HG03457 (cell line): Measurements from ENCODE around the gene BCL2.
A peak's percentile ranks its signal among the peaks of the same experiment; 100 is the strongest.
"Not testable (repeated sequence)": the region's sequence is repeated elsewhere in the genome, so short reads cannot be mapped to it uniquely, and the experiment has no call there.

Source experiments
- ATAC-seq: cut with Tn5 transposase; IDR thresholded peaks from one replicate; pipeline ENCODE4 v1.9.1; 2021; ENCODE audit warnings: moderate number of reproducible peaks; ENCODE audit not compliant: unreplicated experiment

BCL2 gene

GRCh38 chr18:63319383-63320122, at the start of gene BCL2:
TSS of gene BCL2 (minus strand) at chr18:63319769.
- ATAC-seq = peak; percentile 8

DNA sequence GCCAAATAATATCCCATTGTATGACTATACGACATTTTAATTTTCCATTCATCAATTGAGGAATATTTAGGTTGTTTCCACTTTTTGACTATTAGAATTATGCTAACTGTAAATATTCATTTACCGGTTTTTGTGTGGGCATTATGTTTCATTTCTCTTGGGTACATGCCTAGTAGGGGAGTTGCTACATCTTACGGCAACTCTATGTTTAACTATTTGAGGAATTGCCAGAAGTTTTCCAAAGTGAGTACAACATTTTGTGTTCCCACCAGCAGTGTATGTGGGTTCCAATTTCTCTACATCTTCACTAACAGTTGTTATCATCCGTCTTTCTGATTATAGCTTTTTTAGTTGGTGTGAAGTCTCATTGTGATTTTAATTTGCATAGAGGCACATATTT, 49.0 kb upstream of the BCL2 start:
- ATAC-seq = no peak

GRCh38 chr18:63367053-63367953, 47.7 kb upstream of the BCL2 start, which contains the start of gene KDSR:
TSS of gene KDSR (minus strand) at chr18:63367206. CDS start at chr18:63367118, 88 bp downstream.
- peak; percentile 86 for ATAC-seq

GRCh38 chr18:63366213-63367052, 46.9 kb upstream of the BCL2 start:
- ATAC-seq = peak; percentile 16

- ATAC-seq = no peak
Observed at GRCh38 chr18:63365876-63366212, 46.3 kb upstream of the BCL2 start.

DNA sequence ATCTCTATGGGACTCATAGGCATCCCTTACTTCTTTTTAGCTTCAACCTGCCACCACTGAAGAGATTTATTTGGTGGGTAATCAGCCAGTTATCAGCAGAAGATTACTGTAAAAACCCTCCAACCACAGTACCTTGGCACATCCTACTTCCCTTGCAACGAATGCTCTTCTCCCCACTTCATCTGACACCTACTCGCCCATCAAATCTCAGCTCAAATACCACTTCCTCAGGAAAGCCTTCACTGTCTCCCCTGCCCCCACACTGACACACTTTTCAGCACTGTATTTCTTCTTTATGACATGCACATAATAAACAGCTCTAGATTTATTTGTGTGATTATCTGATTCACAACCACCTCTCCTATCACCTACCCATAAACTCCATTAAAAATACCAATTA, 44.4 kb upstream of the BCL2 start:
- no peak for ATAC-seq

DNA sequence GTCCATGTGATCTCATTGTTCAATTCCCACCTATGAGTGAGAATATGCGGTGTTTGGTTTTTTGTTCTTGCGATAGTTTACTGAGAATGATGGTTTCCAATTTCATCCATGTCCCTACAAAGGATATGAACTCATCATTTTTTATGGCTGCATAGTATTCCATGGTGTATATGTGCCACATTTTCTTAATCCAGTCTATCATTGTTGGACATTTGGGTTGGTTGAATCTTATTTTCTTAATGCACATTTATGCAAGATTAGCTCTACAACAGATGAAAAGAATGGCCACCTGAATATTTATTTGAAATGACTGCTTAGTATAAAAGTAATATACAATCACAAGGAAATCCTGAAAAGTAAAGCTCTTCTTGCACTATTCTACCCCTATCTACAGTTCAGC, 43.9 kb upstream of the BCL2 start:
- ATAC-seq = not testable (repeated sequence)

DNA sequence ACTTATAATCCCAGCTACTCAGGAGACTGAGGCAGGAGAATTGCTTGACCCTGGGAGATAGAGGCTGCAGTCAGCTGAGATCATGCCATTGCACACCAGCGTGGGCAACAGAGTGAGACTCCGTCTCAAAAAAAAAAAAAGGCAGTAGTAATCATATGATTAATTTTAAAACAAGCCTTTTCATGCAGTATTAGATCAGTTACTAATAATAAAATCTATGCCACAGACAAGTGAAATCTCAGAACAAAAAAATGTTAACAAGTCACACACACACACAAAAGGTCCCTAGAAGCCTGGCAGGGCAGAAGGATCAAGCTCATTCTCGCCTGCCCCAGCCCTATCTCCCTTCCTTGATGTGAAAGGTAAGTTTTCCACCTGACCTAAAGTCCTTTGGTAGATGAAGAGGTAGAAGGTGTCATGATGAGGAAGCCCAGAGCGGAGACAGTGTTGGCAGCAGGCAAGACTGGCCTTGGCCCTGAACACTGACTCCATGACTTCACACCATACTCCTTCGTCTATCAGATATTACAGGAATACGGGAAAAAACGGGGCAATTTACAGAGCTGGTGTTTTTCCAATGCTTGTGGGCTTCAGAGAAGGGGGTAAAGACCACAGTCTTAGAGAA, 36.8 kb upstream of the BCL2 start:
- ATAC-seq = no peak

GRCh38 chr18:63350230-63350629, 30.7 kb upstream of the BCL2 start:
- ATAC-seq = no peak

- no peak for ATAC-seq
Observed at GRCh38 chr18:63348508-63349136, 29.1 kb upstream of the BCL2 start.

- ATAC-seq = no peak
Observed at GRCh38 chr18:63346480-63347183, 27.1 kb upstream of the BCL2 start.

GRCh38 chr18:63346031-63346430, 26.5 kb upstream of the BCL2 start:
- ATAC-seq = no peak

DNA sequence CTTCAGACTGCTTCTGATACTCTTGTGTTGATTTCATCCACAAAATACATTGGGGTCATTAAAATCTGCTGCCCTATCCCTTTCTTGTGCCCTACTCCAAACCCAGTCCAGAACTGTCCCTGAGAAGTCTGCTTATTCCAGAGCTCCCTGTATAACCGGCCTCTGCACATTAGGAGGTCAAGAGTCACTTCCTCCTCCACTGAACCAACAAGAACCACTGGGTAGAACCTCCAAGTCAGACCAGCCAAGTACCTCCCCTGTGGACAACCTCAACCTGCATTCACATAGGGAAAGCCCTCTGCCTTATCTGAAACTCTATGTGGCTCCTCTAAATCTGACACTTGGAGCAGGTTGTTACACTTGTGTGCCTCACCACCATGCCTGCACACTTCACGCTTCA, 25.3 kb upstream of the BCL2 start:
- ATAC-seq = no peak

- ATAC-seq = no peak
Observed at GRCh38 chr18:63344263-63344662, 24.7 kb upstream of the BCL2 start.

- no peak for ATAC-seq
Observed at GRCh38 chr18:63342206-63342605, 22.6 kb upstream of the BCL2 start.

- ATAC-seq = no peak
Observed at GRCh38 chr18:63339920-63340484, 20.4 kb upstream of the BCL2 start.

GRCh38 chr18:63336366-63337099, 17.0 kb upstream of the BCL2 start:
- ATAC-seq = no peak

- no peak for ATAC-seq
Observed at GRCh38 chr18:63331105-63331504, 11.5 kb upstream of the BCL2 start.
